WTC11 (cell line): ENCODE results near the gene CD300LG. TPM values are rescaled to one million over a fixed set of nuclear protein-coding genes. Genes with fewer than 3 reads are reported as not detected.

Source experiments
- ATAC-seq: fragments of 200-7000 bp; cut with Tn5 transposase; 2 replicates; pipeline ENCODE4 v1.10.0; 2021; ENCODE audit warnings: mild to moderate bottlenecking, moderate library complexity
- CTCF ChIA-PET: fragments of 300-600 bp; sonication (Branson Sonifier 250); formaldehyde crosslinking; loops from one replicate; lab custom pipeline; 2021; ENCODE audit warnings: antibody characterized with exemption; lab: Charles Lee
- POLR2A ChIA-PET: fragments of 350-600 bp; sonication (Branson Sonifier 250); formaldehyde crosslinking; loops from one replicate; lab custom pipeline; 2021; ENCODE audit warnings: antibody characterized with exemption; lab: Charles Lee
- DNase-seq: peaks from one replicate; pipeline ENCODE4 v3.0.0; 2021; ENCODE audit warnings: low spot score
- H3K27ac Mint-ChIP-seq: 2 replicates; pipeline ENCODE4 v1.8.0; 2021; ENCODE audit warnings: mixed read lengths
- H3K27me3 Mint-ChIP-seq: 2 replicates; pipeline ENCODE4 v1.8.0; 2021; ENCODE audit warnings: low read depth, mild to moderate bottlenecking, moderate library complexity, mixed read lengths
- H3K36me3 Mint-ChIP-seq: 2 replicates; pipeline ENCODE4 v1.8.0; 2021; ENCODE audit warnings: mixed read lengths
- H3K4me1 Mint-ChIP-seq: 2 replicates; pipeline ENCODE4 v1.8.0; 2022; ENCODE audit warnings: mixed read lengths
- H3K4me3 Mint-ChIP-seq: 2 replicates; pipeline ENCODE4 v1.8.0; 2021; ENCODE audit warnings: mild to moderate bottlenecking, moderate library complexity, mixed read lengths
- H3K9me3 Mint-ChIP-seq: 2 replicates; pipeline ENCODE4 v1.8.0; 2021; ENCODE audit warnings: mixed read lengths
- ATF1 ChIP-seq: sonication (generic); formaldehyde crosslinking; IDR thresholded peaks from 2 replicates; pipeline ENCODE4 v1.8.1; 2023; ENCODE audit warnings: mild to moderate bottlenecking, moderate library complexity, missing genetic modification reagents
- ATF6 ChIP-seq: sonication (generic); formaldehyde crosslinking; IDR thresholded peaks from 2 replicates; pipeline ENCODE4 v1.8.1; 2023; ENCODE audit warnings: mild to moderate bottlenecking, missing genetic modification reagents
- E2F4 ChIP-seq: sonication (generic); formaldehyde crosslinking; IDR thresholded peaks from 2 replicates; pipeline ENCODE4 v1.8.1; 2022; ENCODE audit warnings: low read depth, mild to moderate bottlenecking, moderate library complexity, missing genetic modification reagents, borderline replicate concordance
- FOXJ3 ChIP-seq: sonication (generic); formaldehyde crosslinking; IDR thresholded peaks from 2 replicates; pipeline ENCODE4 v1.9.0; 2021; ENCODE audit warnings: missing genetic modification reagents, mild to moderate bottlenecking, borderline replicate concordance
- GTF2I ChIP-seq: fragments of 250-450 bp; sonication (Bioruptor Pico); conservative IDR thresholded peaks from 2 replicates; pipeline ENCODE4 v1.4.0; 2021; ENCODE audit warnings: mild to moderate bottlenecking
- JAZF1 ChIP-seq: fragments of 250-450 bp; sonication (Bioruptor Pico); IDR thresholded peaks from 2 replicates; pipeline ENCODE4 v1.9.0; 2021; ENCODE audit warnings: moderate library complexity, mild to moderate bottlenecking, inconsistent platforms
- KAT7 ChIP-seq: sonication (generic); formaldehyde crosslinking; IDR thresholded peaks from 2 replicates; pipeline ENCODE4 v1.8.1; 2023; ENCODE audit warnings: missing genetic modification reagents, mild to moderate bottlenecking, borderline replicate concordance
- MAX ChIP-seq: sonication (generic); formaldehyde crosslinking; IDR thresholded peaks from 2 replicates; pipeline ENCODE4 v1.8.0; 2022; ENCODE audit warnings: mild to moderate bottlenecking, missing genetic modification reagents
- MXD4 ChIP-seq: fragments of 250-450 bp; sonication (Bioruptor Pico); IDR thresholded peaks from 2 replicates; pipeline ENCODE4 v1.8.0; 2021; ENCODE audit warnings: mild to moderate bottlenecking, moderate library complexity, borderline replicate concordance
- NFE2L1 ChIP-seq: sonication (generic); formaldehyde crosslinking; IDR thresholded peaks from 2 replicates; pipeline ENCODE4 v1.8.1; 2023; ENCODE audit warnings: missing genetic modification reagents
- NR3C1 ChIP-seq: sonication (generic); formaldehyde crosslinking; conservative IDR thresholded peaks from 2 replicates; pipeline ENCODE4 v1.8.1; 2023; ENCODE audit warnings: low read depth, mild to moderate bottlenecking, missing genetic modification reagents
- SMAD4 ChIP-seq: sonication (generic); formaldehyde crosslinking; IDR thresholded peaks from 2 replicates; pipeline ENCODE4 v1.8.0; 2022; ENCODE audit warnings: mild to moderate bottlenecking, missing genetic modification reagents
- TP53 ChIP-seq: sonication (generic); formaldehyde crosslinking; IDR thresholded peaks from 2 replicates; pipeline ENCODE4 v1.8.1; 2023; ENCODE audit warnings: mild to moderate bottlenecking, missing genetic modification reagents
- USF2 ChIP-seq: sonication (generic); formaldehyde crosslinking; IDR thresholded peaks from 2 replicates; pipeline ENCODE4 v1.8.1; 2023; ENCODE audit warnings: mild to moderate bottlenecking, missing genetic modification reagents, moderate library complexity
- ZNF219 ChIP-seq: sonication (generic); formaldehyde crosslinking; IDR thresholded peaks from 2 replicates; pipeline ENCODE4 v1.8.0; 2023; ENCODE audit warnings: missing genetic modification reagents, mild to moderate bottlenecking, borderline replicate concordance
- ZNF281 ChIP-seq: sonication (generic); formaldehyde crosslinking; IDR thresholded peaks from 2 replicates; pipeline ENCODE4 v1.8.0; 2023; ENCODE audit warnings: mild to moderate bottlenecking, missing genetic modification reagents
- ZNF512 ChIP-seq: sonication (generic); formaldehyde crosslinking; IDR thresholded peaks from 2 replicates; pipeline ENCODE4 v1.8.1; 2022; ENCODE audit warnings: missing genetic modification reagents, borderline replicate concordance
- ZNF532 ChIP-seq: fragments of 250-450 bp; sonication (Bioruptor Pico); IDR thresholded peaks from 2 replicates; pipeline ENCODE4 v1.9.0; 2021; ENCODE audit warnings: mild to moderate bottlenecking, borderline replicate concordance
- total RNA-seq: library from RNA; stranded (reverse); gene quantifications from 3 replicates; pipeline ENCODE4 v1.2.3, GENCODE V29; 2021

CD300LG gene
- total RNA-seq, 1 experiment from 2014 or later, result not detected

- Mint-ChIP-seq H3K36me3 (no peaks in the 10 kb centered on the region), H3K9me3 (no peaks in the 10 kb centered on the region), H3K27ac (no peak overlapping the region), H3K4me3 (no peak overlapping the region), H3K4me1 (no peaks in the 10 kb centered on the region), H3K27me3 (0 out of 2 replicates have a peak, but pooled peaks cover 4% of the 10 kb centered on the region)
- ChIA-PET POLR2A (no interaction called here), CTCF (interaction anchor here (0.6 to 3.7 kb wide), 3 partner anchors 14 to 20 kb away, joined by 3 to 24 read pairs (median 3); partner anchors contain the start of gene CD300LG)
- TF ChIP-seq ZNF219 (CRISPR knock-in tag) (no peak), MXD4 (CRISPR knock-in tag) (no peak), USF2 (CRISPR knock-in tag) (no peak), JAZF1 (no peak), KAT7 (no peak), ZNF532 (no peak), NR3C1 (CRISPR knock-in tag) (no peak), SMAD4 (CRISPR knock-in tag) (no peak), ATF1 (CRISPR knock-in tag) (no peak)
- DNase-seq (no peak), ATAC-seq (no peak)
These were observed 13.2 kb downstream of the CD300LG start for GRCh38 chr17:43860077-43860725.

- POLR2A ChIA-PET, result no interaction called here
- 0 out of 2 replicates have a peak, but pooled peaks cover 4% of the 10 kb centered on the region for H3K27me3 Mint-ChIP-seq
- DNase-seq (no peak), ATAC-seq (no peak)
- no peaks in the 10 kb centered on the region for H3K9me3 Mint-ChIP-seq
- no peaks in the 10 kb centered on the region for H3K36me3 Mint-ChIP-seq
- no peak overlapping the region for H3K27ac Mint-ChIP-seq
- H3K4me3 Mint-ChIP-seq, result no peak overlapping the region
- CTCF ChIA-PET, result interaction anchor here (0.6 to 3.7 kb wide), 2 partner anchors 14 to 17 kb away, joined by 3 to 24 read pairs; partner anchors contain the start of gene CD300LG
- no peaks in the 10 kb centered on the region for H3K4me1 Mint-ChIP-seq
- TF ChIP-seq GTF2I (CRISPR knock-in tag) (no peak), ZNF219 (CRISPR knock-in tag) (no peak), ZNF281 (CRISPR knock-in tag) (no peak), ZNF512 (CRISPR knock-in tag) (no peak), TP53 (CRISPR knock-in tag) (no peak), FOXJ3 (CRISPR knock-in tag) (no peak), E2F4 (CRISPR knock-in tag) (no peak), MAX (CRISPR knock-in tag) (no peak), NFE2L1 (CRISPR knock-in tag) (no peak), ATF6 (CRISPR knock-in tag) (no peak)
These were observed 14.1 kb downstream of the CD300LG start for GRCh38 chr17:43860927-43861622.
